ENCODE results near the gene COA6.

Gene COA6

GRCh38 chr1:234373064-234373958, at the start of gene COA6:
Gene COA6 (plus strand): TSS chr1:234373456. CDS start chr1:234373467, 11 bp downstream.
- DNase-seq, result peak; percentile 92

- no peak for DNase-seq
Measured at GRCh38 chr1:234324821-234325220, 48.4 kb upstream of the COA6 start.

GRCh38 chr1:234325878-234326496, 47.3 kb upstream of the COA6 start:
- DNase-seq, result no peak

GRCh38 chr1:234326497-234327366, 46.5 kb upstream of the COA6 start:
- no peak for DNase-seq

GRCh38 chr1:234327577-234328164, 45.6 kb upstream of the COA6 start:
- no peak for DNase-seq

- DNase-seq, result no peak
Measured at GRCh38 chr1:234330843-234331215, 42.4 kb upstream of the COA6 start.

GRCh38 chr1:234331507-234331906, 41.7 kb upstream of the COA6 start:
- no peak for DNase-seq

GRCh38 chr1:234336359-234336758, 36.9 kb upstream of the COA6 start:
- no peak for DNase-seq

- no peak for DNase-seq
Measured at GRCh38 chr1:234337233-234337632, 36.0 kb upstream of the COA6 start.

- DNase-seq, result no peak
Measured at GRCh38 chr1:234340528-234340927, 32.7 kb upstream of the COA6 start.

- DNase-seq, result no peak
Measured at GRCh38 chr1:234342774-234343173, 30.5 kb upstream of the COA6 start.

- no peak for DNase-seq
Measured at GRCh38 chr1:234345237-234345636, 28.0 kb upstream of the COA6 start.

- DNase-seq, result no peak
Measured at GRCh38 chr1:234348964-234349363, 24.3 kb upstream of the COA6 start.

GRCh38 chr1:234355782-234356510, 17.3 kb upstream of the COA6 start:
- DNase-seq, result no peak

- DNase-seq, result peak; percentile 26
Measured at GRCh38 chr1:234356615-234357269, 16.5 kb upstream of the COA6 start.

GRCh38 chr1:234357831-234358230, 15.4 kb upstream of the COA6 start:
- DNase-seq, result no peak

GRCh38 chr1:234361102-234361603, 12.1 kb upstream of the COA6 start:
- DNase-seq, result no peak

GRCh38 chr1:234362558-234362957, 10.7 kb upstream of the COA6 start:
- no peak for DNase-seq

GRCh38 chr1:234368320-234369032, 4.8 kb upstream of the COA6 start:
- no peak for DNase-seq

- DNase-seq, result no peak
Measured at GRCh38 chr1:234369033-234369430, 4.2 kb upstream of the COA6 start.

GRCh38 chr1:234369784-234370183, 3.5 kb upstream of the COA6 start:
- DNase-seq, result no peak
